Liver (tissue), 9 donors: Measurements from ENCODE around the gene DNM3. TPM values are rescaled to one million over a fixed set of nuclear protein-coding genes. Genes with fewer than 3 reads are reported as not detected.

Experiments used
- DNase-seq: peaks from one replicate; pipeline ENCODE4 v3.0.0-alpha.2; 2017; ENCODE audit warnings: low spot score
- H3K27ac ChIP-seq, 2 donors: one replicate each; pipeline ENCODE4 v1.7.0; 2013; ENCODE audit warnings: inconsistent platforms in 2 of 2, low read length in 2 of 2, control low read depth in 1 of 2, low read depth in 1 of 2, mild to moderate bottlenecking in 1 of 2
- H3K27me3 ChIP-seq, 4 donors: one replicate each; pipeline versions ENCODE4 v1.6.1 to v1.7.0; 2013; ENCODE audit warnings: low read length in 3 of 4, inconsistent platforms in 1 of 4, mild to moderate bottlenecking in 1 of 4, moderate library complexity in 1 of 4; ENCODE audit not compliant: control insufficient read depth in 4 of 4, insufficient read depth in 4 of 4
- H3K36me3 ChIP-seq, 4 donors: one replicate each; pipeline versions ENCODE4 v1.6.1 to v1.7.0; 2013; ENCODE audit warnings: low read length in 3 of 4, mild to moderate bottlenecking in 3 of 4, low read depth in 1 of 4, moderate library complexity in 1 of 4; ENCODE audit not compliant: control insufficient read depth in 4 of 4, insufficient read depth in 3 of 4
- H3K4me1 ChIP-seq, 4 donors: one replicate each; pipeline versions ENCODE4 v1.6.1 to v1.7.0; 2013; ENCODE audit warnings: low read length in 3 of 4, mild to moderate bottlenecking in 3 of 4, moderate library complexity in 1 of 4; ENCODE audit not compliant: control insufficient read depth in 4 of 4, insufficient read depth in 4 of 4
- H3K4me3 ChIP-seq, 3 donors: one replicate each; pipeline versions ENCODE4 v1.6.1 to v1.7.0; 2013; ENCODE audit warnings: low read length in 3 of 3, control low read depth in 1 of 3, low read depth in 1 of 3, mild to moderate bottlenecking in 1 of 3
- H3K9ac ChIP-seq, 2 donors: one replicate each; pipeline ENCODE4 v1.7.0; 2013; ENCODE audit warnings: low read length in 2 of 2, mild to moderate bottlenecking in 2 of 2, moderate library complexity in 2 of 2, control low read depth in 1 of 2, low read depth in 1 of 2
- H3K9me3 ChIP-seq, 4 donors: one replicate each; pipeline versions ENCODE4 v1.6.1 to v1.7.0; 2013; ENCODE audit warnings: low read length in 3 of 4; ENCODE audit not compliant: control insufficient read depth in 4 of 4
- EGR1 ChIP-seq, 2 donors: IDR thresholded peaks; 2 replicates each; pipeline ENCODE4 v1.6.1; 2016 to 2018; ENCODE audit warnings: antibody characterized with exemption in 2 of 2, low read depth in 2 of 2
- FOXA1 ChIP-seq: IDR thresholded peaks from 2 replicates; pipeline ENCODE4 v1.6.1; 2016; ENCODE audit warnings: antibody characterized with exemption
- FOXA2 ChIP-seq: IDR thresholded peaks from 2 replicates; pipeline ENCODE4 v1.6.1; 2016; ENCODE audit warnings: antibody characterized with exemption
- GABPA ChIP-seq, 2 donors: IDR thresholded peaks in 1 of 2; conservative IDR thresholded peaks in 1 of 2; 2 replicates each; pipeline ENCODE4 v1.6.1; 2016; ENCODE audit warnings: antibody characterized with exemption in 2 of 2, mild to moderate bottlenecking in 1 of 2, moderate library complexity in 1 of 2
- HNF4A ChIP-seq, 2 donors: conservative IDR thresholded peaks; 2 replicates each; pipeline ENCODE4 v1.6.1; 2016; ENCODE audit warnings: antibody characterized with exemption in 2 of 2, mild to moderate bottlenecking in 2 of 2
- HNF4G ChIP-seq: IDR thresholded peaks from 2 replicates; pipeline ENCODE4 v1.6.1; 2016; ENCODE audit warnings: antibody characterized with exemption
- MAX ChIP-seq: IDR thresholded peaks from 2 replicates; pipeline ENCODE4 v1.6.1; 2016; ENCODE audit warnings: antibody characterized with exemption
- NR2F2 ChIP-seq: IDR thresholded peaks from 2 replicates; pipeline ENCODE4 v1.6.1; 2016; ENCODE audit warnings: antibody characterized with exemption
- RAD21 ChIP-seq, 2 donors: IDR thresholded peaks; 2 replicates each; pipeline ENCODE4 v1.6.1; 2016; ENCODE audit warnings: antibody characterized with exemption in 2 of 2, mild to moderate bottlenecking in 2 of 2
- RXRA ChIP-seq, 2 donors: IDR thresholded peaks; 2 replicates each; pipeline ENCODE4 v1.6.1; 2017 to 2018; ENCODE audit warnings: antibody characterized with exemption in 2 of 2, mild to moderate bottlenecking in 1 of 2
- SP1 ChIP-seq: IDR thresholded peaks from 2 replicates; pipeline ENCODE4 v1.6.1; 2018; ENCODE audit warnings: antibody characterized with exemption, mild to moderate bottlenecking
- TAF1 ChIP-seq: conservative IDR thresholded peaks from 2 replicates; pipeline ENCODE4 v1.6.1; 2016; ENCODE audit warnings: antibody characterized with exemption, mild to moderate bottlenecking
- YY1 ChIP-seq: IDR thresholded peaks from 2 replicates; pipeline ENCODE4 v1.6.1; 2016; ENCODE audit warnings: antibody characterized with exemption, mild to moderate bottlenecking
- ZBTB33 ChIP-seq: IDR thresholded peaks from 2 replicates; pipeline ENCODE4 v1.6.1; 2016; ENCODE audit warnings: antibody characterized with exemption
- WGBS: extraction: QIAGEN DNeasy Blood & Tissue Kit; methylation state at CpG from one replicate; pipeline ENCODE4 v1.1.7; 2013; 5-methylcytosine and 5-hydroxymethylcytosine counted together
- polyA plus RNA-seq, 2 donors: library from polyadenylated mRNA; stranded (reverse) in 1 of 2; unstranded in 1 of 2; fragments of 200-250 nt in 1 of 2; fragments of >200 nt in 1 of 2; fragmentation: Nextera tagmentation in 1 of 2; extraction: Ambion mirVana in 1 of 2; gene quantifications; one replicate each; pipeline versions ENCODE4 v1.2.1 to v1.2.3, GENCODE V29; 2013 to 2015
- total RNA-seq, 2 donors: library from RNA; depleted of rRNA; stranded (reverse); fragments of >200 nt; gene quantifications; one replicate each; pipeline ENCODE4 v1.2.3, GENCODE V29; 2014
- TF ChIP-seq, protein P1 (sequence below): fragments of 150-350 bp; IDR thresholded peaks from 2 replicates; pipeline ENCODE4 v1.5.1; 2017; ENCODE audit warnings: improper control_type of control experiment, low read depth, low read length; ENCODE audit not compliant: missing input control
- TF ChIP-seq, protein P2 (sequence below): IDR thresholded peaks from 2 replicates; pipeline ENCODE4 v1.6.1; 2016; ENCODE audit warnings: antibody characterized with exemption, mild to moderate bottlenecking
- TF ChIP-seq, protein P3 (sequence below): IDR thresholded peaks from 2 replicates; pipeline ENCODE4 v1.6.1; 2016; ENCODE audit warnings: antibody characterized with exemption
- donor health status: healthy.
- donor health status: healthy.
- donor health status: healthy.
- donor health status: healthy.
- donor health status: healthy.

DNM3 gene
- total and polyA plus RNA-seq, 4 donors, result 0.08 to 3.2 (median 1.0) TPM

DNA sequence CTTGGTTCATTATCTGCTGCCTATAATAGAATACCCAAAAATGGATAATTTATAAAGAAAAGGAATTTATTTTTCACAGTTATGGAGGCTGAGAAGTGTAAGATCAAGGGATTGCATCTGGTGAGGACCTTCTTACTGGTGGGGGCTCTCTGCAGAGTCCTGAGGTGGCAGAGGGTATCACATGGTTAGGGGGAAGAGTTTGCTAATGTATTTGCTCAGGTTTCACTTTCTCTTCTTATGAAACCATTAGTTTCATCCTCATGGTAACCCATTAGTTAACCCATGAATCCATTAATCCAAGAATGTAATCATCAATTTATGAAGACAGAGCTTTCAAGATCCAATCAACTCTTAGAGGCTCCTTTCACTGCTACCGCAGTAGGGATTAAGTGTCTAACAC is 120.6 kb downstream of the DNM3 start:
- 100% methylated on average over 1 of the region's 1 CpG for WGBS

GRCh38 chr1:171963762-171964161 is 122.5 kb downstream of the DNM3 start:
- Histone ChIP-seq H3K27ac (no peak overlapping the region), H3K36me3 (no peaks in the 10 kb centered on the region), H3K4me3 (no peak overlapping the region), H3K4me1 (no peaks in the 10 kb centered on the region), H3K27me3 (no peaks in the 10 kb centered on the region), H3K9me3 (no peaks in the 10 kb centered on the region), H3K9ac (no peak overlapping the region)
- DNase-seq, result no peak
- 95% methylated on average over 1 of the region's 1 CpG for whole genome bisulfite sequencing
- no peak for TF ChIP-seq RAD21 (IDR thresholded peaks at IDR 0.05)
- TF ChIP-seq MAX, result no peak
- TF ChIP-seq TAF1, result no peak
- no peak for TF ChIP-seq GABPA (IDR thresholded peaks at IDR 0.05 in 1 of 2, conservative IDR thresholded peaks at IDR 0.05 in 1 of 2)
- TF ChIP-seq ZBTB33, result no peak
- no peak for TF ChIP-seq HNF4A (conservative IDR thresholded peaks at IDR 0.05)
- TF ChIP-seq, protein P1, sequence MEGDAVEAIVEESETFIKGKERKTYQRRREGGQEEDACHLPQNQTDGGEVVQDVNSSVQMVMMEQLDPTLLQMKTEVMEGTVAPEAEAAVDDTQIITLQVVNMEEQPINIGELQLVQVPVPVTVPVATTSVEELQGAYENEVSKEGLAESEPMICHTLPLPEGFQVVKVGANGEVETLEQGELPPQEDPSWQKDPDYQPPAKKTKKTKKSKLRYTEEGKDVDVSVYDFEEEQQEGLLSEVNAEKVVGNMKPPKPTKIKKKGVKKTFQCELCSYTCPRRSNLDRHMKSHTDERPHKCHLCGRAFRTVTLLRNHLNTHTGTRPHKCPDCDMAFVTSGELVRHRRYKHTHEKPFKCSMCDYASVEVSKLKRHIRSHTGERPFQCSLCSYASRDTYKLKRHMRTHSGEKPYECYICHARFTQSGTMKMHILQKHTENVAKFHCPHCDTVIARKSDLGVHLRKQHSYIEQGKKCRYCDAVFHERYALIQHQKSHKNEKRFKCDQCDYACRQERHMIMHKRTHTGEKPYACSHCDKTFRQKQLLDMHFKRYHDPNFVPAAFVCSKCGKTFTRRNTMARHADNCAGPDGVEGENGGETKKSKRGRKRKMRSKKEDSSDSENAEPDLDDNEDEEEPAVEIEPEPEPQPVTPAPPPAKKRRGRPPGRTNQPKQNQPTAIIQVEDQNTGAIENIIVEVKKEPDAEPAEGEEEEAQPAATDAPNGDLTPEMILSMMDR, result no peak
- TF ChIP-seq, protein P2, sequence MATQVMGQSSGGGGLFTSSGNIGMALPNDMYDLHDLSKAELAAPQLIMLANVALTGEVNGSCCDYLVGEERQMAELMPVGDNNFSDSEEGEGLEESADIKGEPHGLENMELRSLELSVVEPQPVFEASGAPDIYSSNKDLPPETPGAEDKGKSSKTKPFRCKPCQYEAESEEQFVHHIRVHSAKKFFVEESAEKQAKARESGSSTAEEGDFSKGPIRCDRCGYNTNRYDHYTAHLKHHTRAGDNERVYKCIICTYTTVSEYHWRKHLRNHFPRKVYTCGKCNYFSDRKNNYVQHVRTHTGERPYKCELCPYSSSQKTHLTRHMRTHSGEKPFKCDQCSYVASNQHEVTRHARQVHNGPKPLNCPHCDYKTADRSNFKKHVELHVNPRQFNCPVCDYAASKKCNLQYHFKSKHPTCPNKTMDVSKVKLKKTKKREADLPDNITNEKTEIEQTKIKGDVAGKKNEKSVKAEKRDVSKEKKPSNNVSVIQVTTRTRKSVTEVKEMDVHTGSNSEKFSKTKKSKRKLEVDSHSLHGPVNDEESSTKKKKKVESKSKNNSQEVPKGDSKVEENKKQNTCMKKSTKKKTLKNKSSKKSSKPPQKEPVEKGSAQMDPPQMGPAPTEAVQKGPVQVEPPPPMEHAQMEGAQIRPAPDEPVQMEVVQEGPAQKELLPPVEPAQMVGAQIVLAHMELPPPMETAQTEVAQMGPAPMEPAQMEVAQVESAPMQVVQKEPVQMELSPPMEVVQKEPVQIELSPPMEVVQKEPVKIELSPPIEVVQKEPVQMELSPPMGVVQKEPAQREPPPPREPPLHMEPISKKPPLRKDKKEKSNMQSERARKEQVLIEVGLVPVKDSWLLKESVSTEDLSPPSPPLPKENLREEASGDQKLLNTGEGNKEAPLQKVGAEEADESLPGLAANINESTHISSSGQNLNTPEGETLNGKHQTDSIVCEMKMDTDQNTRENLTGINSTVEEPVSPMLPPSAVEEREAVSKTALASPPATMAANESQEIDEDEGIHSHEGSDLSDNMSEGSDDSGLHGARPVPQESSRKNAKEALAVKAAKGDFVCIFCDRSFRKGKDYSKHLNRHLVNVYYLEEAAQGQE, result no peak
- no peak for TF ChIP-seq SP1
- TF ChIP-seq HNF4G, result no peak
- no peak for TF ChIP-seq RXRA (IDR thresholded peaks at IDR 0.05)
- TF ChIP-seq EGR1 (IDR thresholded peaks at IDR 0.05; ENCODE audit: low read depth in 2 of 2), result no peak
- no peak for TF ChIP-seq NR2F2
- TF ChIP-seq FOXA1, result no peak
- TF ChIP-seq, protein P3, sequence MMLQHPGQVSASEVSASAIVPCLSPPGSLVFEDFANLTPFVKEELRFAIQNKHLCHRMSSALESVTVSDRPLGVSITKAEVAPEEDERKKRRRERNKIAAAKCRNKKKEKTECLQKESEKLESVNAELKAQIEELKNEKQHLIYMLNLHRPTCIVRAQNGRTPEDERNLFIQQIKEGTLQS, result no peak
- no peak for TF ChIP-seq YY1
- TF ChIP-seq FOXA2, result no peak

More for the DNA sequence above, 120.6 kb downstream of the DNM3 start:
- Histone ChIP-seq H3K9me3 (no peaks in the 10 kb centered on the region), H3K36me3 (no peaks in the 10 kb centered on the region), H3K4me3 (no peak overlapping the region), H3K27me3 (no peaks in the 10 kb centered on the region), H3K4me1 (no peaks in the 10 kb centered on the region), H3K27ac (no peak overlapping the region), H3K9ac (no peak overlapping the region)
- no peak for DNase-seq
- TF ChIP-seq GABPA (IDR thresholded peaks at IDR 0.05 in 1 of 2, conservative IDR thresholded peaks at IDR 0.05 in 1 of 2) (no peak), RXRA (IDR thresholded peaks at IDR 0.05) (no peak), RAD21 (IDR thresholded peaks at IDR 0.05) (no peak), HNF4G (no peak), NR2F2 (no peak)
- TF ChIP-seq, protein P1, result no peak
